ENCODE measurements around the gene RAD51. TPM values are rescaled to one million over a fixed set of nuclear protein-coding genes. Genes with fewer than 3 reads are reported as not detected.

RAD51 gene
- total RNA-seq, 1 experiment from 2014 or later = 47.0 TPM

GRCh38 chr15:40749151-40749630 is 54.2 kb downstream of the RAD51 start:
- Mint-ChIP-seq H3K36me3 (ENCODE audit: insufficient read depth, unreplicated experiment) (peaks cover 41% of the 10 kb centered on the region), H3K27me3 (ENCODE audit: insufficient read depth, unreplicated experiment) (no peaks in the 10 kb centered on the region), H3K4me1 (ENCODE audit: low read depth, unreplicated experiment) (peaks cover 12% of the 10 kb centered on the region), H3K4me3 (ENCODE audit: unreplicated experiment) (no peak overlapping the region), H3K27ac (ENCODE audit: unreplicated experiment) (no peak overlapping the region), H3K9me3 (ENCODE audit: unreplicated experiment) (no peaks in the 10 kb centered on the region)
- H3K4me1 ChIP-seq = peaks cover 15% of the 10 kb centered on the region
- CTCF ChIA-PET = no interaction called here
- H3K4me3 ChIP-seq (ENCODE audit: low read depth, low read length) = no peak overlapping the region
- no peak for DNase-seq
- no TSS peak for BruUV-seq (replicated peaks)
- intact Hi-C loops (cut with micrococcal nuclease; ENCODE audit: unreplicated experiment) = no loop called here
- POLR2A ChIA-PET = interaction anchor here (0.5 kb wide), 1 partner anchor 145 kb away, joined by 4 read pairs; no protein-coding TSS in a partner anchor
- H3K36me3 ChIP-seq (ENCODE audit: control insufficient read depth, insufficient read depth, low read length) = peaks cover 1% of the 10 kb centered on the region; the same call in 1 of the 2 replicates
- TF ChIP-seq CTCF (IDR thresholded peaks at IDR 0.05; ENCODE audit: insufficient read depth in 1 of 2, low read depth in 1 of 2, low read length in 1 of 2, severe bottlenecking in 1 of 2, unreplicated experiment in 1 of 2) = no peak
- H3K27me3 ChIP-seq (replicated peaks; ENCODE audit: control insufficient read depth, insufficient read depth, low read length) = no peaks in the 10 kb centered on the region
- H3K9me3 ChIP-seq = no peaks in the 10 kb centered on the region

DNA sequence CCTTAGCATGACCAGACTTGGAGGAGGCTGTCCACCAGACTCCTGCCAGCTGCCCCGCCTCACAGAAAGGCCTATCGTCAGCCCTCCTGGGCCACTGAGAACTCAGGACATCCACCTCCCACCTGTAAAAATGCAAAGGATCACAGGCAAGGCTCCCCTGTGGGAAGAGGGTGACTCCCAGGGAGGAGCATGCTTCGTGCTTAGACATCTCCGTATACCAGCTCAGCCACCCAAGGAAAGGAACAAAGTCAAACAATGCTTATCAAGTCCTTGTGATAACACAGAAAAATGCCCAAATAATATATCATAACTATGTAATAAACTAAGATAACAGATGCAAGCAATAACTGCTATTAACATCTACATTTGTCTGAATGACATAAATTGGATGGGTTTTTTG is 55.9 kb downstream of the RAD51 start:
- Histone ChIP-seq H3K36me3 (ENCODE audit: control insufficient read depth, insufficient read depth, low read length) (no peaks in the 10 kb centered on the region; the same call in 1 of the 2 replicates), H3K4me1 (peaks cover 15% of the 10 kb centered on the region), H3K9me3 (no peaks in the 10 kb centered on the region), H3K4me3 (ENCODE audit: low read depth, low read length) (no peak overlapping the region), H3K27me3 (replicated peaks; ENCODE audit: control insufficient read depth, insufficient read depth, low read length) (no peaks in the 10 kb centered on the region)
- ChIA-PET CTCF (interaction anchor here (0.5 kb wide), 1 partner anchor 161 kb away, joined by 3 read pairs; no protein-coding TSS in a partner anchor), POLR2A (no interaction called here)
- Mint-ChIP-seq H3K4me1 (ENCODE audit: low read depth, unreplicated experiment) (peaks cover 12% of the 10 kb centered on the region), H3K27ac (ENCODE audit: unreplicated experiment) (no peak overlapping the region), H3K4me3 (ENCODE audit: unreplicated experiment) (no peak overlapping the region), H3K27me3 (ENCODE audit: insufficient read depth, unreplicated experiment) (no peaks in the 10 kb centered on the region), H3K9me3 (ENCODE audit: unreplicated experiment) (no peaks in the 10 kb centered on the region), H3K36me3 (ENCODE audit: insufficient read depth, unreplicated experiment) (peaks cover 39% of the 10 kb centered on the region)
- intact Hi-C loops (cut with micrococcal nuclease; ENCODE audit: unreplicated experiment) = no loop called here
- TSS peak; percentile 4 for BruUV-seq (replicated peaks)
- no peak for DNase-seq
- TF ChIP-seq CTCF (IDR thresholded peaks at IDR 0.05; ENCODE audit: insufficient read depth in 1 of 2, low read depth in 1 of 2, low read length in 1 of 2, severe bottlenecking in 1 of 2, unreplicated experiment in 1 of 2) = no peak

GRCh38 chr15:40751745-40752144 is 56.8 kb downstream of the RAD51 start:
- peaks cover 32% of the 10 kb centered on the region for H3K36me3 Mint-ChIP-seq (ENCODE audit: insufficient read depth, unreplicated experiment)
- no peak overlapping the region for H3K27ac Mint-ChIP-seq (ENCODE audit: unreplicated experiment)
- H3K4me3 ChIP-seq (ENCODE audit: low read depth, low read length) = no peak overlapping the region
- H3K9me3 ChIP-seq = no peaks in the 10 kb centered on the region
- peaks cover 12% of the 10 kb centered on the region for H3K4me1 Mint-ChIP-seq (ENCODE audit: low read depth, unreplicated experiment)
- CTCF ChIA-PET = no interaction called here
- H3K27me3 Mint-ChIP-seq (ENCODE audit: insufficient read depth, unreplicated experiment) = no peaks in the 10 kb centered on the region
- no peak for TF ChIP-seq CTCF (IDR thresholded peaks at IDR 0.05; ENCODE audit: insufficient read depth in 1 of 2, low read depth in 1 of 2, low read length in 1 of 2, severe bottlenecking in 1 of 2, unreplicated experiment in 1 of 2)
- no peaks in the 10 kb centered on the region; the same call in 1 of the 2 replicates for H3K36me3 ChIP-seq (ENCODE audit: control insufficient read depth, insufficient read depth, low read length)
- DNase-seq = no peak
- intact Hi-C loops (cut with micrococcal nuclease; ENCODE audit: unreplicated experiment) = no loop called here
- POLR2A ChIA-PET = no interaction called here
- peaks cover 15% of the 10 kb centered on the region for H3K4me1 ChIP-seq
- H3K9me3 Mint-ChIP-seq (ENCODE audit: unreplicated experiment) = no peaks in the 10 kb centered on the region
- H3K27me3 ChIP-seq (replicated peaks; ENCODE audit: control insufficient read depth, insufficient read depth, low read length) = no peaks in the 10 kb centered on the region
- H3K4me3 Mint-ChIP-seq (ENCODE audit: unreplicated experiment) = no peak overlapping the region
- BruUV-seq (replicated peaks) = no TSS peak
